ENCODE measurements around the gene LATS2.
"Not testable (repeated sequence)": the region's sequence is repeated elsewhere in the genome, so short reads cannot be mapped to it uniquely, and the experiment has no call there.

LATS2 gene

DNA sequence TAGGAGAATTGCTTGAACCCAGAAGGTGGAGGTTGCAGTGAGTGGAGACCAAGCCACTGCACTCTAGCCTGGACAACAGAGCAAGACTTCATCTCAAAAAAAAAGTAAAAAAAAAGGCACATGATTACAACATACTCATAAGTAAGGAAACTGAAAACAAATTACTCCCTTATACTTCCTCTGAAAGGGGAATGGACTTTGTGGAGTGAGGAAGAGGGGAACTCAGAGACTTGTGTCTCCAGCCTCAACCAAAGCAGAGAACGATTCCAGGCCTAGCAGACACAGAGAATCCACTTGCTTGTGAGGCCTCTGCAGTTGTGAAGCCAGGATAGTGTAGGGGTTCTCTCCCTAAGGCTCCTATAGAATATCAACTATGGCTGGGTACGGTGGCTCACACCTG lies 4.3 kb upstream of the LATS2 start:
- H3K27ac Mint-ChIP-seq, result no peak overlapping the region
- peaks cover 32% of the 10 kb centered on the region for H3K27me3 Mint-ChIP-seq
- H3K4me1 Mint-ChIP-seq, result peaks cover 3% of the 10 kb centered on the region
- CTCF ChIA-PET, result interaction anchor here (0.6 kb wide), 1 partner anchor 11 kb away, joined by 3 read pairs; no protein-coding TSS in a partner anchor
- no peaks in the 10 kb centered on the region for H3K9me3 Mint-ChIP-seq
- no peaks in the 10 kb centered on the region for H3K36me3 Mint-ChIP-seq
- no peak for DNase-seq
- no peak overlapping the region for H3K4me3 Mint-ChIP-seq

DNA sequence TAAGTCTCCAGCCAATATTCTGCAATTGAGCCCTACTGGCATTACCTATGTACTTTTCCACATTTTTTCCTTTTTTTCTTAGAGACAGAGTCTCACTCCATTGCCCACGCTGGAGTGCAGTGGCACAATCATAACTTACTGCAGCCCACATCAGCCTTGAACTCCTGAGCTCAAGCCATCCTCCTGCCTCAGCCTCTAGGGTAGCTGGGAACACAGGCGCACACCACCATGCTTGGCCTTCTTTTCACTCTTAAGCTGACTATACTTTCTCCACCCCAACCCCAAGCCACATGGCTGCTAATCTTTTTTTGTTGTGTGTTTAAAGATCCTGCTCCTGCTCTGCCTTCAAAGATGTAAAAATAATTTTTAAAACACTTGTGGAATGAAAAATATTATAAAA lies 1.6 kb upstream of the LATS2 start:
- CTCF ChIA-PET, result no interaction called here
- Mint-ChIP-seq H3K36me3 (no peaks in the 10 kb centered on the region), H3K9me3 (no peaks in the 10 kb centered on the region), H3K4me3 (no peak overlapping the region), H3K27me3 (peaks cover 47% of the 10 kb centered on the region), H3K4me1 (peaks cover 3% of the 10 kb centered on the region), H3K27ac (no peak overlapping the region)
- no peak for DNase-seq

DNA sequence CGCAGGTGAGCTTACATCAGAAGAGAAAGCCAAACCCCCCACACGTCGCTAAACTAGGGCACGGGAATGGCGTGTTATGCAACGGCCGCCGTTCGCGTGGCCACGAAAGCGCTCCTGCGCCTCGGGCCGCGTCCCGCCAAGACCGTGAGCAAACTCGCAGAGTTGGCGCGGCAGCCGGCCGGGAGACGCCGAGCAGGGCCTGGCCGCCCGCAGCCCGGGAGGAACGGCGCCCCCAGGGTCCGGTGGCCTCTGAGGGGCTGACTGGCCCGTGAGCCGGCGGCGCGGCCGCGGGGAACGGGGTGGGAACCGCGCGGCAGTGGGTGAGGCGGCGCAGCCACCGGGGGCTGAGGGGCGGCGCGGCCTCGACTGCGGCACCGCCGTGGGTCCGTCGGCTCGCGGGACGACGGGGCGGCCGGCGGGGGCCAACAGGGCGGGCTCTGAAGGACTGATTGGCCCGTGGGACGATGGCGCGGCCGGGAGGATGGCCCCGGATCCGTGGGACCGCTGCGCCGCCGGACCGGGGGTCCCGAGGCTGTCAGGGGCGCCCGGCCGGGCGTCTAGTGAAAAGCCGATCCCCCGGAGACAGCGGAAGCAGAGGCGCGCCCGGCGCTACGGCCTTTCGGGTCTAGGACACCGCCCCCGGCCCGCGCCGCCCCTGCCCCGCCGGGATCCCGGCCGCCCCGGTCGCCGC lies 903 bp downstream of the LATS2 start:
- H3K4me3 Mint-ChIP-seq, result peak overlapping the region; percentile 62
- peaks cover 51% of the 10 kb centered on the region for H3K27me3 Mint-ChIP-seq
- H3K27ac Mint-ChIP-seq, result no peak overlapping the region
- H3K9me3 Mint-ChIP-seq, result no peaks in the 10 kb centered on the region
- peaks cover 3% of the 10 kb centered on the region for H3K4me1 Mint-ChIP-seq
- CTCF ChIA-PET, result no interaction called here
- peak; percentile 32 for DNase-seq
- H3K36me3 Mint-ChIP-seq, result no peaks in the 10 kb centered on the region

GRCh38 chr13:21059641-21060337 lies 1.6 kb downstream of the LATS2 start:
- CTCF ChIA-PET, result no interaction called here
- Mint-ChIP-seq H3K9me3 (no peaks in the 10 kb centered on the region), H3K4me3 (peak overlapping the region; percentile 62), H3K4me1 (peaks cover 3% of the 10 kb centered on the region), H3K27me3 (peaks cover 51% of the 10 kb centered on the region), H3K27ac (no peak overlapping the region), H3K36me3 (no peaks in the 10 kb centered on the region)
- DNase-seq, result no peak

- Mint-ChIP-seq H3K36me3 (no peaks in the 10 kb centered on the region), H3K27me3 (peaks cover 47% of the 10 kb centered on the region), H3K4me1 (peaks cover 8% of the 10 kb centered on the region), H3K4me3 (no peak overlapping the region), H3K27ac (no peak overlapping the region), H3K9me3 (no peaks in the 10 kb centered on the region)
- CTCF ChIA-PET, result no interaction called here
- DNase-seq, result no peak
Measured at GRCh38 chr13:21058361-21058760, 3.0 kb downstream of the LATS2 start.

DNA sequence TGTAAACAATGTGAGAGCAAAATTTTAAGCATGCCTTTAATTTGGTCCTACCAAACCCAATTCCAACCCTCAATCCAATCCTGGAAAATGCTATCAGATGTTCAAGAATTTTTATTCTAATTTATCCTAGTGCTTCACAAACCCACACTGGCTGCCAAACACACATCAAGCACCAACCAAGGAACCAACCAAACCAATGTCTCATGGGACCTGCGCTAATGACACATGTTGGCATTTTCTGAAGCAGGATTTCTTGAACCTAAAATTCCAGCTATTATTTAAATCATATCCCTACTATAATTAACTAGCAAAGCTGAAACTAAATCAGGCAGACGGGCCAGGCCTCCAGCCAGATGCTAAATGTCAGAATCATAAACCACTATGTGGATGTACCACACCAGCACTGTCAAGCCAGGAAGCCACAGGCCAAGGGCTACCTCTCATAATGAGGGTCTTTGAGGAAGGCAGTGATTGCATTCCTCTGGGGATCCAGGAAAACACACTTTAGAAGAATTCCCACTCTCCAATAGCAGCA lies 5.8 kb downstream of the LATS2 start:
- peaks cover 8% of the 10 kb centered on the region for H3K4me1 Mint-ChIP-seq
- no peak overlapping the region for H3K27ac Mint-ChIP-seq
- no peaks in the 10 kb centered on the region for H3K9me3 Mint-ChIP-seq
- CTCF ChIA-PET, result no interaction called here
- no peak overlapping the region for H3K4me3 Mint-ChIP-seq
- H3K36me3 Mint-ChIP-seq, result no peaks in the 10 kb centered on the region
- no peak for DNase-seq
- H3K27me3 Mint-ChIP-seq, result peaks cover 35% of the 10 kb centered on the region

DNA sequence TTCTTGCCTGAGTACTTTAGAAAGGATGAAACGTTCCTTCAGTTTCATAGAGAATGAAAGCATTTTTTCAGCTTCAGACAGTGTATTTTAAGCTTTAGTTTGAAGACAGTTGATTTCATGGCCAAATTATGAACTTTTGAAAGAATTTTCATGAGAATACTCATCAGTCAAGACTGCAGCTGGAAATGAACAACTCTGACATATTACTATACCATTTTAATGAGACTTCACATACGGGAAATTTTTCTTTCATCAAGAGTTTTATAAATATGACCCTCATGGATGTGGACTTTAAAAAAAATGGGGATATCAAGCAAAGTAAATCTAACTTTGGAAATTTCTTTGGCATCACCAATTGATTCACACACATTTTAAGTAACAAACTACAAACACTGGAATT lies 6.4 kb downstream of the LATS2 start:
- H3K27ac Mint-ChIP-seq, result no peak overlapping the region

DNA sequence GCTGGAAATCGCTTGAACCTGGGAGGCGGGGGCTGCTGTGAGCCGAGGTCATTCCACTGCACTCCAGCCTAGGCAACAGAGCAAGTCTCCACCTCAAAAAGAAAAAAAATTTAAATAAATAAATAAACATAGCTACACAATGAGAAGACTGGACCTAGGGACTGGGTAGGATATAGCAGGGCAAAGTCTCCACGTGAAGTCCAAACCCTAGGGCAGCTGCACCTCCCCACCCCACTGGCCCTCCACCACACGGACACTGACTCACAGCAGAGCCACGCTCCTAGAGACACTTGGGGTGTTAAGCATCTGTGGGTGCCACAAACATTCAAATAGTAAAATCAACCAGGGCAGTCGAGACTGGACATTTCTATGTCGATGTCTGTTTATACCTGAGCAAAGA lies 7.1 kb downstream of the LATS2 start:
- H3K27ac Mint-ChIP-seq, result no peak overlapping the region
- H3K27me3 Mint-ChIP-seq, result peaks cover 25% of the 10 kb centered on the region
- H3K4me1 Mint-ChIP-seq, result peaks cover 8% of the 10 kb centered on the region
- H3K36me3 Mint-ChIP-seq, result no peaks in the 10 kb centered on the region
- no peak overlapping the region for H3K4me3 Mint-ChIP-seq
- CTCF ChIA-PET, result interaction anchor here (0.6 kb wide), 1 partner anchor 11 kb away, joined by 3 read pairs; no protein-coding TSS in a partner anchor
- no peak for DNase-seq
- H3K9me3 Mint-ChIP-seq, result no peaks in the 10 kb centered on the region

More for the DNA sequence above, 6.4 kb downstream of the LATS2 start:
- H3K27me3 Mint-ChIP-seq, result peaks cover 32% of the 10 kb centered on the region
- no peak for DNase-seq
- H3K4me1 Mint-ChIP-seq, result peaks cover 8% of the 10 kb centered on the region
- no peak overlapping the region for H3K4me3 Mint-ChIP-seq
- no peaks in the 10 kb centered on the region for H3K36me3 Mint-ChIP-seq
- H3K9me3 Mint-ChIP-seq, result no peaks in the 10 kb centered on the region
- CTCF ChIA-PET, result interaction anchor here (0.6 kb wide), 1 partner anchor 11 kb away, joined by 3 read pairs; no protein-coding TSS in a partner anchor

DNA sequence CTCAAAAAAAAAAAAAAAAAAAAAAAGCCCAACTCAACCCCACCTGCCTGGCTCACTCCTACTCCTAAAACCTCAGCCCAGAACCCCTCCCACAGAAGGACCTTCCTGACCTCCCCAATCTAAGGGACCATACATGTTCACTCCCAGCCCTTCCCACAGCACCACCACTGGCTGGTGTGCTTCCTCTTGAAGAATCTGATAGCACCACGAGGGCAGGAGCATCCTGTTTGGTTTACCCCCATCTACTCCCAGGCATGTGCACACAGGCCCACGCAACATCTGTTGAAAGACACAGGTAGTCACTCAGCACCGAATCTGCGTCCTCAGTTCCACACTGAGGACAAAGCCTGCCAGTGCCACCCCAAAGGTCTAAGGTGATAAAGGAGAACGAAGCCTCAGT lies 8.2 kb downstream of the LATS2 start:
- CTCF ChIA-PET, result no interaction called here
- Mint-ChIP-seq H3K9me3 (no peaks in the 10 kb centered on the region), H3K4me1 (peaks cover 8% of the 10 kb centered on the region), H3K36me3 (no peaks in the 10 kb centered on the region), H3K4me3 (no peak overlapping the region), H3K27me3 (peaks cover 25% of the 10 kb centered on the region), H3K27ac (peak overlapping the region; percentile 72)
- DNase-seq, result peak; percentile 28

- Mint-ChIP-seq H3K27ac (no peak overlapping the region), H3K9me3 (no peaks in the 10 kb centered on the region), H3K4me3 (no peak overlapping the region), H3K36me3 (no peaks in the 10 kb centered on the region), H3K4me1 (peaks cover 8% of the 10 kb centered on the region), H3K27me3 (peaks cover 23% of the 10 kb centered on the region)
- CTCF ChIA-PET, result interaction anchor here (0.9 kb wide), 1 partner anchor 46 kb away, joined by 3 read pairs; no protein-coding TSS in a partner anchor
- DNase-seq, result no peak
Measured at GRCh38 chr13:21051675-21052074, 9.7 kb downstream of the LATS2 start.

- CTCF ChIA-PET, result no interaction called here
- no peaks in the 10 kb centered on the region for H3K9me3 Mint-ChIP-seq
Measured at GRCh38 chr13:21050288-21051197, 10.8 kb downstream of the LATS2 start.

GRCh38 chr13:21049731-21050130 lies 11.7 kb downstream of the LATS2 start:
- peaks cover 14% of the 10 kb centered on the region for H3K4me1 Mint-ChIP-seq
- DNase-seq, H3K9me3 Mint-ChIP-seq, H3K4me3 Mint-ChIP-seq, H3K27ac Mint-ChIP-seq, H3K36me3 Mint-ChIP-seq, CTCF ChIA-PET: not testable (repeated sequence)
- H3K27me3 Mint-ChIP-seq, result peaks cover 30% of the 10 kb centered on the region

More at GRCh38 chr13:21050288-21051197, 10.8 kb downstream of the LATS2 start:
- Mint-ChIP-seq H3K36me3 (no peaks in the 10 kb centered on the region), H3K27ac (peak overlapping the region; percentile 8), H3K4me3 (no peak overlapping the region), H3K27me3 (peaks cover 24% of the 10 kb centered on the region), H3K4me1 (peaks cover 10% of the 10 kb centered on the region)
- no peak for DNase-seq

- Mint-ChIP-seq H3K27me3 (peaks cover 25% of the 10 kb centered on the region), H3K4me3 (no peak overlapping the region), H3K4me1 (peaks cover 14% of the 10 kb centered on the region), H3K27ac (no peak overlapping the region), H3K9me3 (no peaks in the 10 kb centered on the region), H3K36me3 (no peaks in the 10 kb centered on the region)
- CTCF ChIA-PET, result no interaction called here
- DNase-seq, result no peak
Measured at GRCh38 chr13:21048901-21049698, 12.3 kb downstream of the LATS2 start.

Measured in activated naive CD4-positive, alpha-beta T cell treated with anti-CD3 and anti-CD28 coated beads, Interleukin-2, amount 10 ng/mL, durations not matched to agents 7 days and 5 days (primary cell).